Glutamatergic neuron (in vitro differentiated cells): Measurements from ENCODE around the gene GAPVD1. TPM values are rescaled to one million over a fixed set of nuclear protein-coding genes. Genes with fewer than 3 reads are reported as not detected.
A peak's percentile ranks its signal among the peaks of the same experiment; 100 is the strongest.

ENCODE experiments used
- DNase-seq: peaks from one replicate; pipeline ENCODE4 v3.0.0; 2022
- H3K27ac Mint-ChIP-seq: one replicate; pipeline ENCODE4 v1.8.0; 2020; ENCODE audit warnings: mild to moderate bottlenecking, mixed read lengths, inconsistent platforms; ENCODE audit not compliant: unreplicated experiment
- H3K27me3 Mint-ChIP-seq: one replicate; pipeline ENCODE4 v1.8.0; 2020; ENCODE audit warnings: mild to moderate bottlenecking, moderate library complexity, mixed read lengths, inconsistent platforms; ENCODE audit not compliant: unreplicated experiment
- H3K36me3 Mint-ChIP-seq: one replicate; pipeline ENCODE4 v1.8.0; 2020; ENCODE audit warnings: mild to moderate bottlenecking, mixed read lengths, inconsistent platforms; ENCODE audit not compliant: unreplicated experiment
- H3K4me1 Mint-ChIP-seq: one replicate; pipeline ENCODE4 v1.8.0; 2020; ENCODE audit warnings: mild to moderate bottlenecking, low read depth, mixed read lengths, inconsistent platforms; ENCODE audit not compliant: unreplicated experiment
- H3K4me3 Mint-ChIP-seq: one replicate; pipeline ENCODE4 v1.8.0; 2020; ENCODE audit warnings: mild to moderate bottlenecking, mixed read lengths, inconsistent platforms; ENCODE audit not compliant: unreplicated experiment
- H3K9me3 Mint-ChIP-seq: one replicate; pipeline ENCODE4 v1.8.0; 2020; ENCODE audit warnings: mild to moderate bottlenecking, moderate library complexity, mixed read lengths, inconsistent platforms; ENCODE audit not compliant: unreplicated experiment
- CTCF ChIP-seq: fragments of 200-600 bp; sonication (generic); IDR thresholded peaks from one replicate; pipeline ENCODE4 v1.5.0; 2021; ENCODE audit not compliant: partially characterized antibody, unreplicated experiment
- total RNA-seq: library from RNA; stranded (reverse); fragmentation: NEBNext Ultra II Directional; extraction: Animal tissue kit (Norgen Biotek cat#: 25700); gene quantifications from one replicate; pipeline ENCODE4 v1.2.1, GENCODE V29; 2021; ENCODE audit not compliant: unreplicated experiment

The GAPVD1 gene
- total RNA-seq, 1 donor from 2014 or later: 59.2 TPM

DNA sequence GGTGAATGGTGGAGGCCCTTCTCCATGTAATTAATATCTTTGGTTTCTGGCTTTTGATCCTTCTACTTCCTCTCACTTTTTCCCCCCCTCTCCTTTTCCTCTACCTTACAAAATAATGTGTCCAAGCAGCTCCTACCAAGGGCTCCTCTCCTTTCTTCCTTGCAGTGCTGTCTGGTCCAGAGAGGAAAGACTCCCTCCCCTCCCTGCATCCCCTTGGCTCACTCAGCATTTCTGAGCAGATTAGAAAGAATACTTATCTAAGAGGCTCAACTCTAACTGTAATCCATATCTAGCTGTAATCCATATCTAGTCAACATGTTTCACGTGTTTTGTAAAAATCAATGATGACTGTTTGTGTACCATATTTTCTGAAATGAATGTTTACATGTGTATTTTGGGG is 97.4 kb downstream of the GAPVD1 start:
- Mint-ChIP-seq H3K4me3 (no peak overlapping the region), H3K27ac (peak overlapping the region; percentile 34), H3K27me3 (no peaks in the 10 kb centered on the region), H3K9me3 (no peaks in the 10 kb centered on the region), H3K36me3 (no peaks in the 10 kb centered on the region), H3K4me1 (peaks cover 12% of the 10 kb centered on the region)
- DNase-seq: no peak
- no peak for TF ChIP-seq CTCF

GRCh38 chr9:125360601-125361000 is 99.0 kb downstream of the GAPVD1 start:
- DNase-seq: no peak
- Mint-ChIP-seq H3K4me1 (peaks cover 12% of the 10 kb centered on the region), H3K9me3 (no peaks in the 10 kb centered on the region), H3K36me3 (no peaks in the 10 kb centered on the region), H3K4me3 (no peak overlapping the region), H3K27ac (no peak overlapping the region), H3K27me3 (no peaks in the 10 kb centered on the region)
- no peak for TF ChIP-seq CTCF

DNA sequence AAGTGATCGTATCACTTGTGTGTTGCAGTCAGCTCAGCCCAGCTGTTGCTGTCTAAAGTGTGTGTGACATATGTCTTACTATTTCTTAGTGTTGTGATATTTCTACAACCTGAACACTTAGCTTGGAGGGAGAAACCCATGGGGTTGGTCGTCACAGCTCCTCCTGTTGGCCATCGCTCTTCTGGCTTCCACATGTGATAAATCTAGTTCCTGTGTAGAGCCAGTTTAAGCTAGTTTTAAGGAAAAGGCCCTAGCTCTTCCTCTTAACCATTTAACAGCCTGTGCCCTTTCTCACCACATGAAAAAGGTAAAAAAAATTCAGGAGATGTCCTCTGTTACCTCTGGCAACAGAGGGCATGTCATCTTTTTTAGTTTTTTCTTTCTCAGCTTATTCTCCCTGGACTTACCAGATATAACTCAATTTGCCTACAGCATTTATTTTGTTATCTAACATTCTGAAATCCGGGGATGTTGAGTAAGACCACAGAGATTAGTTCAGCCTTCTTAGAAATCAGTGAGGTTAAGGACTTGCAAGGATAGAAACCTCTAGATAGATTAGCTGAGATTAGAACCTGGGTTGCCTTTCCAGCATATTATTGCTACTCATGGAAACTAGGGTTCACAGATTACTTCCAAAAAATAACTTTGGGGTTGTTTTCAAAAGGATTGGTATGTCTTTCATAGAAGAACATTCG is 100.4 kb downstream of the GAPVD1 start:
- Mint-ChIP-seq H3K36me3 (no peaks in the 10 kb centered on the region), H3K27ac (peak overlapping the region; percentile 38), H3K4me1 (peaks cover 12% of the 10 kb centered on the region), H3K9me3 (no peaks in the 10 kb centered on the region), H3K27me3 (no peaks in the 10 kb centered on the region), H3K4me3 (no peak overlapping the region)
- TF ChIP-seq CTCF: no peak
- peak; percentile 33 for DNase-seq

GRCh38 chr9:125366676-125367075 is 105.0 kb downstream of the GAPVD1 start:
- peaks cover 2% of the 10 kb centered on the region for H3K9me3 Mint-ChIP-seq
- DNase-seq: no peak
- no peak overlapping the region for H3K4me3 Mint-ChIP-seq
- TF ChIP-seq CTCF: no peak
- H3K27ac Mint-ChIP-seq: no peak overlapping the region
- peaks cover 6% of the 10 kb centered on the region for H3K4me1 Mint-ChIP-seq
- no peaks in the 10 kb centered on the region for H3K36me3 Mint-ChIP-seq
- no peaks in the 10 kb centered on the region for H3K27me3 Mint-ChIP-seq

GRCh38 chr9:125370786-125371185 is 109.2 kb downstream of the GAPVD1 start:
- no peak for TF ChIP-seq CTCF
- DNase-seq: peak; percentile 45
- peaks cover 1% of the 10 kb centered on the region for H3K27me3 Mint-ChIP-seq
- H3K27ac Mint-ChIP-seq: peak overlapping the region; percentile 81
- H3K9me3 Mint-ChIP-seq: peaks cover 4% of the 10 kb centered on the region
- peaks cover 8% of the 10 kb centered on the region for H3K4me1 Mint-ChIP-seq
- no peaks in the 10 kb centered on the region for H3K36me3 Mint-ChIP-seq
- no peak overlapping the region for H3K4me3 Mint-ChIP-seq
